ENCODE measurements around the gene PLEK. TPM values are rescaled to one million over a fixed set of nuclear protein-coding genes. Genes with fewer than 3 reads are reported as not detected.
A peak's percentile ranks its signal among the peaks of the same experiment; 100 is the strongest.

The PLEK gene
- total and polyA plus RNA-seq, 2 donors (not counting 1 experiment from before 2014, with no cell fraction given): 39.9 to 78.3 TPM

GRCh38 chr2:68418855-68419254 is 53.8 kb downstream of the PLEK start:
- Mint-ChIP-seq H3K4me3 (peak overlapping the region; percentile 12), H3K27ac (peak overlapping the region; percentile 29), H3K9me3 (ENCODE audit: insufficient read depth) (no peaks in the 10 kb centered on the region), H3K27me3 (no peaks in the 10 kb centered on the region), H3K4me1 (peaks cover 80% of the 10 kb centered on the region)
- no peaks in the 10 kb centered on the region for H3K9me3 ChIP-seq (ENCODE audit: control extremely low read depth in 1 of 3, control insufficient read depth in 2 of 3, insufficient read depth in 1 of 3, low read length in 2 of 3)
- no peak overlapping the region for H3K9ac ChIP-seq (ENCODE audit: low read length)
- H3K79me2 ChIP-seq (ENCODE audit: control insufficient read depth, insufficient read depth, low read length): no peaks in the 10 kb centered on the region
- H3K27me3 ChIP-seq (replicated peaks in 1 of 4; ENCODE audit: control extremely low read depth in 1 of 4, control insufficient read depth in 3 of 4, insufficient read depth in 4 of 4, low read length in 3 of 4): no peaks in the 10 kb centered on the region
- peaks cover 76 to 77% of the 10 kb centered on the region in 2 donors for H3K4me1 ChIP-seq (ENCODE audit: control insufficient read depth in 2 of 2, insufficient read depth in 2 of 2, low read length in 2 of 2)
- peak overlapping the region; percentile 65 for H3K4me2 ChIP-seq (replicated peaks; ENCODE audit: low read depth, low read length, poor library complexity, severe bottlenecking)
- no peak for ATAC-seq (ENCODE audit: low read depth)
- DNase-seq: no peak
- H3K36me3 ChIP-seq (replicated peaks in 1 of 2; ENCODE audit: control extremely low read depth in 1 of 2, control insufficient read depth in 1 of 2, extremely low read depth in 1 of 2, insufficient read depth in 2 of 2, low read length in 1 of 2): no peaks in the 10 kb centered on the region
- H3K27ac ChIP-seq (ENCODE audit: low read length in 2 of 2): peak overlapping the region; percentile 7 to 42
- no peak overlapping the region for H3K4me3 ChIP-seq (ENCODE audit: control extremely low read depth in 1 of 5, extremely low read depth in 1 of 5, insufficient read depth in 1 of 5, low read depth in 2 of 5, low read length in 4 of 5)
- ChIA-PET POLR2A (no interaction called here), CTCF (interaction anchor here (1.4 to 5.3 kb wide), 3 partner anchors 14 to 297 kb away, joined by 4 to 30 read pairs (median 6); no protein-coding TSS in a partner anchor)
- 38% methylated on average over 2 of the region's 3 CpGs for WGBS (ENCODE audit: insufficient coverage)
- TF ChIP-seq CTCF (IDR thresholded peaks at IDR 0.05): peak; percentile 14
- TF ChIP-seq EZH2 (IDR thresholded peaks at IDR 0.05; ENCODE audit: borderline replicate concordance, insufficient read depth, low read depth, low read length, poor library complexity, severe bottlenecking): no peak
- H2AFZ ChIP-seq (ENCODE audit: insufficient read depth, low read depth, low read length, poor library complexity, severe bottlenecking): peak overlapping the region; percentile 2
- intact Hi-C loops (cut with micrococcal nuclease): no loop called here
- H4K20me1 ChIP-seq (ENCODE audit: control insufficient read depth, insufficient read depth, low read length, poor library complexity, severe bottlenecking): no peaks in the 10 kb centered on the region

GRCh38 chr2:68420254-68420910 is 55.3 kb downstream of the PLEK start:
- WGBS (ENCODE audit: insufficient coverage): 47% methylated on average over 2 of the region's 3 CpGs
- Mint-ChIP-seq H3K27me3 (no peaks in the 10 kb centered on the region), H3K9me3 (ENCODE audit: insufficient read depth) (no peaks in the 10 kb centered on the region), H3K4me1 (peaks cover 65% of the 10 kb centered on the region), H3K27ac (no peak overlapping the region), H3K4me3 (no peak overlapping the region)
- no peak overlapping the region for H3K4me2 ChIP-seq (replicated peaks; ENCODE audit: low read depth, low read length, poor library complexity, severe bottlenecking)
- H3K4me3 ChIP-seq (ENCODE audit: control extremely low read depth in 1 of 5, extremely low read depth in 1 of 5, insufficient read depth in 1 of 5, low read depth in 2 of 5, low read length in 4 of 5): no peak overlapping the region
- POLR2A ChIA-PET: interaction anchor here (1.0 kb wide), 1 partner anchor 10 kb away, joined by 3 read pairs; no protein-coding TSS in a partner anchor
- H3K9me3 ChIP-seq (ENCODE audit: control extremely low read depth in 1 of 3, control insufficient read depth in 2 of 3, insufficient read depth in 1 of 3, low read length in 2 of 3): no peaks in the 10 kb centered on the region
- H3K36me3 ChIP-seq (replicated peaks in 1 of 2; ENCODE audit: control extremely low read depth in 1 of 2, control insufficient read depth in 1 of 2, extremely low read depth in 1 of 2, insufficient read depth in 2 of 2, low read length in 1 of 2): no peaks in the 10 kb centered on the region
- H3K79me2 ChIP-seq (ENCODE audit: control insufficient read depth, insufficient read depth, low read length): peaks cover 2% of the 10 kb centered on the region
- H3K9ac ChIP-seq (ENCODE audit: low read length): no peak overlapping the region
- no peak for DNase-seq
- H3K27ac ChIP-seq (ENCODE audit: low read length in 2 of 2): no peak overlapping the region
- CTCF ChIA-PET: interaction anchor here (1.1 to 5.3 kb wide), 3 partner anchors 16 to 21 kb away, joined by 3 to 30 read pairs (median 4); no protein-coding TSS in a partner anchor
- ATAC-seq (ENCODE audit: low read depth): no peak
- no peaks in the 10 kb centered on the region for H4K20me1 ChIP-seq (ENCODE audit: control insufficient read depth, insufficient read depth, low read length, poor library complexity, severe bottlenecking)
- intact Hi-C loops (cut with micrococcal nuclease): no loop called here
- TF ChIP-seq CTCF (IDR thresholded peaks at IDR 0.05) (no peak), EZH2 (IDR thresholded peaks at IDR 0.05; ENCODE audit: borderline replicate concordance, insufficient read depth, low read depth, low read length, poor library complexity, severe bottlenecking) (no peak)
- H3K27me3 ChIP-seq (replicated peaks in 1 of 4; ENCODE audit: control extremely low read depth in 1 of 4, control insufficient read depth in 3 of 4, insufficient read depth in 4 of 4, low read length in 3 of 4): no peaks in the 10 kb centered on the region
- no peak overlapping the region for H2AFZ ChIP-seq (ENCODE audit: insufficient read depth, low read depth, low read length, poor library complexity, severe bottlenecking)
- H3K4me1 ChIP-seq (ENCODE audit: control insufficient read depth in 2 of 2, insufficient read depth in 2 of 2, low read length in 2 of 2): peaks cover 77 to 80% of the 10 kb centered on the region in 2 donors
